HG03108 (cell line): ENCODE measurements around the gene NFATC2.
A peak's percentile ranks its signal among the peaks of the same experiment; 100 is the strongest.
"Not testable (repeated sequence)": the region's sequence is repeated elsewhere in the genome, so short reads cannot be mapped to it uniquely, and the experiment has no call there.

Experiments
- ATAC-seq: cut with Tn5 transposase; IDR thresholded peaks from one replicate; pipeline ENCODE4 v1.9.1; 2021; ENCODE audit warnings: moderate library complexity; ENCODE audit not compliant: unreplicated experiment

Gene NFATC2

DNA sequence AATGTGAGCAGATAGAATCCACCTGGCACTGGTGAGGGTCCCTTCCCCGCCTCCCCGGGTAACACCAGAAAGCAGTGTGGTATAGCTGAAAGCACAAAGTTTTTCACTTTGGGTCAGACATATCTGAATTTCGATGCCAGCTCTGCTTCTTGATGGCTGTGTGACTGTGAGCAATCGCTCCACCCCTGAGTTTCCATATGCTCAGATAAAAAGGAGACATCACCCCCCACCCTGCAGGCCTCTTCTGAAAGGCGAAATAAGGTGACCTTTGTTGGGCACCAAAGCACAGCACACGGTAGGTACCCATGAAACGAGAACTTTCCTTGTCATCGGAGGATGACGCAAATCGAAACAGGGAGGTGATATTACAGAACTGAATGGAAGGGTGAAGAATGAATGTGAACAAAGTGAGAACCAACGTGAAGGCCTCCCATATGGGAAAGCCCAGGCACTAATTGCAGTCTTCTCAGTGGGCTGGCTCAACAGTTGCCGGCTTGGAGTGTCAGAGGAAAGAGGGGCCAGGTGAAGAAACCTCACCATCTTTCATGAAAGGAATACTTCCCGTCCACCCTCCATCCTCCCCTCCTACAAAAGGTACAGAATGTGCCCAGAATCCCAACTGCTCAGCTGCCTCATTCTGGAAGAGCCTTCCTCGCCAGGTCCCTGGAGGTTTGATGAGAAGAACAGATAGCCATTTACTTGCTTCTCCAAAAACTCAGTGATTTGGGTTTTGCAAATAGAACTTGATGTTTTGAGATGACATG, 61.8 kb downstream of the NFATC2 start:
- peak; percentile 58 for ATAC-seq

DNA sequence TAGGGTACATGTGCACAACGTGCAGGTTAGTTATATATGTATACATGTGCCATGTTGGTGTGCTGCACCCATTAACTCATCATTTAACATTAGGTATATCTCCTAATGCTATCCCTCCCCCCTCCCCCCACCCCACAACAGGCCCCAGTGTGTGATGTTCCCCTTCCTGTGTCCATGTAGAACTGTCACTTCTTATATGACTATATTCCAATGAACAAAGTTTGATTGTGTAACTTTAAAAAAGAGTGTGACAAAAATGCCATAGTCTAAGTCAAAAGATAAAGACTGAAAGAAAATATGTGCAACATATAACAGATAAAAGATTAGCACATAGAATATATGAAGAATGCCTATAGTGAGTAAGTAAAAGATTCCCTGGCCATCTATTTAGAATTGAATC, 66.4 kb downstream of the NFATC2 start:
- not testable (repeated sequence) for ATAC-seq

DNA sequence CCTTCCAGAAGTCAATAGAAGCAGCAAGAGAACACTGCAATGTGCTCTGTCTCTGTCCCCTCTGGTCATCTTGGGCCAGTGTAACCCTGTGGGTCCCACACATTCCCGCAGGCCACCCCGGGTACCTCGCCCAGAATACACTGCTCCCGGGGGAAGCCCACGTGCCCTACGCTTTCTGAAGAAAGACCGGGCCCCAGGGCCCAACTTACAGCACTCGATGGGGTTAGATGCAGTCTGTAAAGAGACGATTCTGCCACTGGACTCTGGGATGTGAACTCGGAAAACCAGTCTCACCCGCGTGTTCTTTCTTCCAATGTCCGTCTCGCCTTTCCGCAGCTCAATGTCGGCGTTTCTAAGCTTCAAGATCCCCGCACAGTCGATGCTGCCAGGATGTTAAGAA, 68.7 kb downstream of the NFATC2 start:
- ATAC-seq = no peak

DNA sequence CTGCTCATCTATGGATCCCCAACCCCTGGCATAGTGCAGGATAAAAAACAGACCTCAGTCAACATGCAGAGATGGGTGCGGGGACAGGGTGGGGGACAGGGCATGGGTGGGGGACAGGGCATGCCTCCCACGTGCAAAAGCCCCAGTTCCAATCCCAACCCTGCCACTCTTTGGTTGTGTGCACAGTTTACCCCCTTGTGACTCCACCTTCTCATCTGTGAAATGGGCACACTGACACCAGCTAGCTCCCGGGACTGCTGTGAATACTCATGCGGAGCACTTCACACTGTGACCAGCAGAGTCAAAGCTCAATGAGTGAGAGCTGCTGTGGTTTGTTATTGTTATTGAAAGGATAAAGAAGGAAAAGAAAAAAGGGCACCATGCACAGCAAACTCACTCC, 69.3 kb downstream of the NFATC2 start:
- ATAC-seq = no peak

DNA sequence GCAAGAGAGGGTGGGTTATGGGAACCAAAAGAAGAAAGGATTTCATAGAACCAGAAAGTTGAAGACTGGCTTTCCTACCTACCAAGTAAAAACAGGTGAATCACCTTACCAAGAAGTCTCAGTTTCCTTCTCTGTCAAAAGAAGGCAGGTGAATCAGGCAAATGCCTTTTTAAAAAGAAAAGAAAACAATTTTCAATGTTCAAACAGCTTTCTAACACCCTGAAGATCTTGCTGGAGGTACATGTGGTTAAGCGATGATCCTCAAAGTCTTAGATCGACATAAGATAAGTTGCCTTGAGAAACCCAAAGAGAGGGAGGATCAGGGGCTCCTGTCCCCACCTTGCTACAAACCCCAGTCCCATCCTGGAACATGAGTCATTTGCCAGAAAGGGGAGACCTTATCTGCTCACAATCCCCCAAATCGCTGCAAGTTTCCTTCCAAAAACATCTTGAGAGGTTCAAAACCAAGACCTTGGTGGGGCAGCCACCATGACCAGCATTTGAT, 71.6 kb downstream of the NFATC2 start:
- no peak for ATAC-seq

DNA sequence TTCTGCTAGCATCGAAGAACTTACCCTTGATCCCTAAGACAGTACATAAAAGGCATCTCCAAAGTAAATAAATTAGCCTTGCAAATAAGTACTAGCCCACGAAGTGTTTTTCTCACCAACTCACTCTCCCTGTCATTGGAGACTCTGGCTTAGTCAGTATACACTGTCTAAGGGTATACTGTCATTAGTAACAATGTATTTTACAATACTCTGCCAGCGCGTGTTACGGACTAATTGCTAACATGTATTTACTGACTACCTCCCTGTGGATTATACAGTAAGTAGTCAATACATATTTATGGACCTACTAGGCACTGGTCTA, 72.1 kb downstream of the NFATC2 start:
- ATAC-seq = no peak

DNA sequence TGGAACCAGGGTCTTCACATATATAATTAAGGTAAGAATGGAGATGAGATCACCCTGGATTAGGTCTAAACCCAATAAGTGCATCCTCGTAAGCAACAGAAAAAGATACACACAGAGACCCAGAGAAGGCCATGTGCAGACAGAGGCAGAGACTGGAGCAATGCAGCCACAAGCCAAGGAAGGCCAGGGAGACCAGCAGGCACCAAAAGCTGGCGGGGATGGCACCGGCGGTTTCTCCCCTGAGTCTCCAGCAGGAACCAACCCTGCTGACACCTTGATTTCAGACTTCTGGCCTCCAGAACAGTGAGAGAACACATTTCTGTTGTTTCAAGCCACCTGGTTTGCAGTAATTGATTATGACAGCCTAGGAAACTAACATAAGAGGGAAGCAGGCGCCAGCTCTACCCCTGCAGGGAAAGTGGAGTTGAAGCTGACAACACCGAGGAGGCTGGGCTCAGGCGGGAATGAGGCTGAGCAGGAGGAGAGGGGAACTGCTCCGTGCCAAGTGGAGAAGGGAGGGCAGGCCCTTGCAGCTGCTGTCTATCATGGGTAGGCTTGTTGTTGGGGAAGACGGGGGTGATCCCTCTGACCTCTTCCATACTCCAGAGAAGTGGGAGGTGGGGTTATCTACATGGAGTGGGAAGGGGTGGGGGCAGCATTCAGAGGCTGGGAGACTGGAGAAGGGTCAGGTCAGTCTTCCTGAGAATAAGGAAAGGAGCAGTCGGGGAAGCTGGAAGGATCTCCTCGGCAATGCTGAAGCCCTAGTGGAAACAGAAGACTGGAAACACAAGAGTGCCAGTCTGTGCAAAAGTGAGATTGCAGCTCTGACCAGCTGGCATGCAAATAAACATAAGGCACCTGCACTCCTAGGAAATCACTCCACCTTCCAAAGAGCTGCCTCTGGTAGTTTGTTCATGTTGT, 72.7 kb downstream of the NFATC2 start:
- ATAC-seq = no peak

DNA sequence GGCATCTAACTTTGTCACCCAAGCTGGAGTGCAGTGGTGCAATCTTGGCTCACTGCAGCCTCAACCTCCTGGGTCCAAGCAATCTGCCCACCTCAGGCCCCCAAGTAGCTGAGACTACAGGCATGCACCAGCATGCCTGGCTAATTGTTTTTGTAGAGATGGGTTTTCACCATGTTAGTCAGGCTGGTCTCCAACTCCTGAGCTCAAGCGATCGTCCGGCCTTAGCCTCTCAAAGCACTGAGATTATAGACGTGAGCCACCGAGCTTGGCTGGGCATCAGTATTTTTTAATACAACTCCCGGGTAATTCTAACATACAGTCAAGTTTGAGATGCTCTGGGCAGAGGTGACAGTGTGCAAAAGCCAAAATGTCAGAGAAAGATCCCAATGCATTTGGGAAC, 73.5 kb downstream of the NFATC2 start:
- no peak for ATAC-seq

DNA sequence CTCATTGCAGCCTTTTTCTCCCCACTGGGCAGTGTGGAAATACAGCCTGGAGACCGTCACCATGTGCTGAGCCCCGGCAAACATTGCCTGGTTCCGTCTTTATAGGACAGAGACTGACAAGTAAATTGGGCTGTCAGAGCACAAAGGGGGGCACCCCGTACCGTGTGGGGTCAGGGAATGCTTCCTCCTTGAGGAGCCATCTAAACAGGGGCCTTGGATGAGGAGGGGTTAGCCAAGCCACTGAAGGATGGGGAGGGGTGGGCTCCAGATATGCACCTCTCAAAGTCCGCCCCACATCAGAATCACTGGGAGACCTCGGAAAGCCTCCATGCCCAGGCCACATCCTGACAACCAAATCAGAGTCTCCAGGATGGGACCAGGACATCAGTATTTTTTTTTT, 73.9 kb downstream of the NFATC2 start:
- ATAC-seq = no peak

DNA sequence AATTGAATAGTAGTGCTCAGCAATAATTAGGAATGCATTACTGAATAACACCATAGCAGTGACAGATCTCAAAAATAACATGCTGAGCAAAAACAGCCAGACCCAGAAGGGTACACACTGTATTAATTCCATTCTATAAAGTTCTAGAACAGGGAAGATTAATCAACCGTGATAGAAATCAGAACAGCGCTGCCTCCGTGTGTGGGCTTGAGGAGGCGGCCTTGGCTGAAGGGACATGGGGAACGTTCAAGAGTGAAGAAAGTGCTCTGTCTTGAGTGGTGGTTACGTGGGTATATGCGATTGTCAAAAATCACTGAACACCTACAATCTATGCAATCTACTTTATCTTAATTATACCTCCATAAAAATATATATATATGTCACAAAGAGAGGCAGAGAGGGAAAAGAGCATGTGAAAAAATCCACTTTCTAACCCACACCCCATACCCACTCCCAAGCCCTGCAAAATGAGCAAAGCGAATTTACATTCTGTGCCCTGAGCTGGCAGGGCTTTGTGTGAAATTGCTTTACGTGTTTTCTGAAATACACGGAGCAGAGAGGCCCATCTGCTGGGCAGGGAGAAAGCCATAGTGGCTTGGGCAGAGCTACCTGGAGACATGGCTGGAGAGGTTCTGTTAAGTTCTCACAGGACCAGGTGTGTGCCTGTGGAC, 74.4 kb downstream of the NFATC2 start:
- ATAC-seq = no peak

DNA sequence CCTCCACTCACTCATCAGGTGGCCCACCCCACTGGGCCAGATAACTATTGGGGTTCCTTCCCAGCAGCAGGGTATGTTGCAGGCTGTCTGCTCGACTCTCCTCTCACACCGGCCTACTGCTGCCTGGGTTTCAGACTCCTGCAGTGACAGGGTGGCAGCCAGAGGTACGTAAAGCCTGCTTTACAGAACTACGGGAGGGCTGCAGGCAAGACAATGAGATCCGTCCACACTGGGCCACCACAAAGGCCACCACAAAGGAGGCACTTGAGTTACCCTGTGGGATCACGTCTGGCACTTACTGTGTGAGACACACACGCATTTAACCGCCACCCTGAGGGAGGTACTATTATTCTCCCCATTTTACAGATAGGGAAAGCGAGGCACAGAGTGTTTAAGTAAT, 78.5 kb downstream of the NFATC2 start:
- ATAC-seq = no peak

DNA sequence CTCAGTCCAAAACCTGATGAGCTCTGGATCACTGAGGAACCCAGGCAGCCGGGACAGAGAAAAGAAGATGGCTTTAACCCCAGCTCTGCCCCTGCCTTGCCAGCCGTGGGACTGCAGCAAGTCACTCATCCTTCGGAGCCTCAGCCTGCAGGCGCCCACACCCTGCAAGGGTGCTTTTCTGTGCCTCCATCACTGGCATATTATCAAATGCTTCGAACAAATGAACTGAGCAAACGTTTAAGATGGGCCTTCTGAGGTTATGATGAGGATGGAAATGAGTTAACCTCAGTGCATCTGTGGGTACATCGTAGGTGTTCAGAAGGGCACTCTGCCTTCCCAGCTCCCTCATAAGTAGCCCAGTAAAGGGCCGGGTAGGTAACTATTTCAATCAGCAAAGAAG, 79.0 kb downstream of the NFATC2 start:
- ATAC-seq = no peak

DNA sequence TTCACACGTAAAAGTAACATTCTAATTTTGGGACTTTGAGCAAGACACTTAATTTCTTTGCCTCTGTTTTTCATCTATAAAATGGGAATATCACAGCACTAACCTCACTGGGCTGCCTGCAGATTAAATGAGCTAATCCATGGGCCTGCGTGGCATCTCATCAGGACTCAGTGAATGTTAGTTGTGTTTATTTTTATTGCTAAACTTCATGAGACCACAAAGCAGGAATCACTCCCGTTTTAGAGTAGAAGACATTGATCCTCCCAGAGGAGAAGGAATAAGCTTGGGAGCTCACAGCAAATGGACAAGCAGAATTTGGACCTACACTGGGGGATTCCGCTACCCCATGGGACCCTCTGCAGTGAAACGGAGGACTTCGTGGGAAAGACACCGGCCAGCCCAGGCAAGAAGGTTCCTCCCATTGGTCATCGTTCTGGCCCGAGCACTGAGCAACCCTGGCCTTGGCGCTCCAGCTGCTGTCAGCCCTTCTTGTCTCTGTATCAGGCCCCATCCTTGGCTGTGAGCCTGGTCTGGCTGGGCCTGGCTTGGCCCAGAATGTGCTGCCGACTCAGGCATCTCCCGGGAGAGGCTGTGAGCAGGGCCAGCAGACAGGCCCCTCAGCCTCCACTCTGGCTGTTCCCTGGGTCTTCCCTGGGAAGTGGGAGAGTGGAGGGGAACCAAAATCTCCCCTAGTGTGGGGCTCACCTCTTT, 79.8 kb downstream of the NFATC2 start:
- ATAC-seq = no peak

DNA sequence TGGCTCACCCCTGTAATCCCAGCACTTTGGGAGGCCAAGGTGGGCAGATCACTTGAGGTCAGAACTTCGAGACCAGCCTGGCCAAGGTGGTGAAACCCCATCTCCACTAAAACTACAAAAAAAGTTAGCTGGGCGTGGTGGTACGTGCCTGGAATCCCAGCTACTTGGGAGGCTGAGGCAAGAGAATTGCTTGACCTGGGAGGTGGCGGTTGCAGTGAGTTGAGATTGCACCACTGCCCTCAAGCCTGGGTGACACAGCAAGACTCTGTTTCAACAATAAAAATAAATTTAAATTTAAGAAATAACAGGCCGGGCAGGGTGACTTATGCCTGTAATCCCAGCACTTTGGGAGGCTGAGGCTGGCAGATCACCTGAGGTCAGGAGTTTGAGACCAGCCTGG, 80.7 kb downstream of the NFATC2 start:
- not testable (repeated sequence) for ATAC-seq

DNA sequence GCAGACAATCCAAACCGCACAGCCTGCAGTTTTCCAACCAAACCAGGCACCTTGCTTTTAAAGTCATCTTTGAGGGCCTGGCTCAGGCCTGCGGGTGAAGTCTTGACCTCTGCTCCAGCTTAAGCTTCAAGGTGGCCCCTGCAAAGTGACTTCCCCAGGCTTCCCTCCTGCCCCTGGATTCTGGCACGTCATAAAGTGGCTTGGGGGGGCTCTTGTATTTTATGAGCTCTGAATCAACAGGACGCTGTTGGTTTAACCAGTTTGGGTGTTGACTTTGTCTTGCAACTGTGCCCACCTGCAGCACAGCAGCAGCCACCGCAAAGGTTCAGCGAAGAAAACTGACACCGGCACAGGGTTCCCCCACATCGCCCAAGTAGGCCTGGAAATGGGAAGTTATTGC, 81.2 kb downstream of the NFATC2 start:
- no peak for ATAC-seq

DNA sequence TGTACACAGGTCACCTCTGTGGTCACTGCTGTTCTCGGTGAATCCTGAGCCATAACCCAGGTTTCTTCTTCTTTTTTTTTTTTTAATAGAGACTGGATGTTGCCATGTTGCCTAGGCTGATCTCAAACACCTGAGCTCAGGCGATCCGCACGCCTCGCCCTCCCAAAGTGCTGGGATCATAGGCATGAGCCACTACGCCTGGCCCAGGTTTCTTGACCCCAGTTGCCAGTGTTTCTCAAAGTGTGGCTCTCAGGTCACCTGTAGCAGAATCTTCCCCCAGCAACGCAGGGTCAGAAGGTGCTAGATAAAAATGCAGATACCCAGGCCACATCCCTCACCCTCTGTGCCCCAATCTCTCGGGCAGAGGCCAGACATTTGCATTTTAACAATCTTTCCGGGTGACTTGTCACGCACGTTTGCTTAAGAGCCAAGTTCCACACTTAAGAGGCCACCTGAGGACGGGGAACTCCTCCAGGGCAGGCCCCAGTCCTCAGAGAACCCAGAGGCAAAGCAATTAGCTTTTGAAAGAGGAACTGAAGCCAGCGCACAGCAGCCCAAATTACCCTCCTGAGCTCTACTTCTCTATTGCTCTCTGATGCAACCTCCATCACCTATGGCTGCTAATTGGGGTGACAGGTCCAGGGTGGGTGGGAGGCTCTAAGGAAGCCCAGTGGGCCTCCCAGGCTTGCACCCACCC, 81.8 kb downstream of the NFATC2 start:
- peak; percentile 88 for ATAC-seq

DNA sequence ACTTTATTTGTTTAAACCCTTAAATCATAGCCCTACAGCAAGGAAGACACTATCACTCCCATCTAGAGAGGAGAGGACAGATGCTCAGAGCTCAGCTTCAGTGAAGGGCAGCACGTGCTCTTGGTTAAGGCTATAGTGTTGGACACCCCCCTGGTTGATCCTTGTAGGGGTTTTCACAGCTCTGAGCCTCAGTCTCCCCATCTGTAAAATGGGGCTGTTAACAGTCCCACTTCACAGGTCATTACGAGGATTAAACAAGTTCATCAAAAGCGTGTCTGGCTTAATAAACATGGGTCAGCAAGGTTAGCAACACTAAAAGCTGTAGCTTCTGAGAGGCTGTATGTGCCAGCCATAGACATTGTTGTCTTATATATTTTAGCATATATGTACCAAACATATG, 82.4 kb downstream of the NFATC2 start:
- no peak for ATAC-seq

DNA sequence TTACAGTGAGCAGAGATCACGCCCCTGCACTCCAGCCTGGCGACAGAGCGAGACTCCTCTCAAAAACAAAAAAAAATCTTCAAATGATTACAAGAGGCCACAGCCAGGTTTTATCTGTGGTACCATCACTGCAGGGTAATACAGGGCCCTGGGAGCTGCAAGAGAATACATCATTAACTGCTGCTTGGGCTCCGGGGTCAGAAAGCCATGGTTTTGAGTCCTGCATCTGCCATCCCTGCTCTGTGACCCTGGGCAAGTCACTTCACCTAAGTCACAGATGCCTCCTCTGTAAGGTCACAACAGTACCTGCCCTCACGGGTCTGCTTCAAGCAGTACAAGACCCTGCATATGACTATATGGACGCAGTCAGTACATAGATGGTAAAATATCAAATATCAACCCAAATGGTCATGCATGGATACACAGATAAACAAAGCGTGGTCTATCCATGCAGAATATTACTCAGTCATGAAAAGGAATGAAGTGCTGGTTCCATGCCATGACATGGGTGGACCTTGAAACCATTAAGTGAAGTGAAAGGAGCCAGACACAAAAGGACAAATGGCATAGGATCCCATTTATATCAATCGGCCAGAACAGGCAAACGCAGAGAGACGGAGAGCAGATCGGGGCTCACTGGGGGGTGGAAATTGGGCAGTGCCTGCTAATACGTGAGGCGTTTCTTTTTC, 83.6 kb downstream of the NFATC2 start:
- no peak for ATAC-seq

DNA sequence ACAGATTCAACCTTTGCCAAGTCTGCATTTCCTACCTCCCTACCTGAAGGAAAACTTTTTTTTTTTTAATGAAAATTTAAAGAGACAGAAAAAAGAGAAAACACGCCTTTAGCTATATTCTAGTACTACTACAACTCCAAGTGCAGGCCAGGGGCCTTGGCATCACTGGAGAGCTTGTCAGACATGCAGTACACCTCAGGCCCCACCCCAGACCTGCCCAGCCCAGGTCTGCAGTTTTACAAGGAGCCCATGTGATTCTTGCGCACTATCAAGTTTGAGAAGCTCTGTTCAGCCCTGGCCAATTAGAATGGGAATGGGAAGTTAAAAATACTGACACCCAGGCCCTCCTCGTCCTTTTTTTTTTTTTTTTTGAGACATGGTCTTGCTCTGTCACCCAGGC, 85.0 kb downstream of the NFATC2 start:
- no peak for ATAC-seq
